Progenitor cell of endocrine pancreas (in vitro differentiated cells): Measurements from ENCODE around the gene GDF9. TPM values are rescaled to one million over a fixed set of nuclear protein-coding genes. Genes with fewer than 3 reads are reported as not detected.

Source experiments
- DNase-seq: peaks from one replicate; pipeline ENCODE4 v3.0.0; 2021; ENCODE audit warnings: low spot score; ENCODE audit not compliant: unreplicated experiment
- H3K27ac Mint-ChIP-seq: 2 replicates; pipeline ENCODE4 v1.8.0; 2021; ENCODE audit warnings: mild to moderate bottlenecking, moderate library complexity, mixed read lengths
- H3K27me3 Mint-ChIP-seq: 2 replicates; pipeline ENCODE4 v1.8.0; 2021; ENCODE audit warnings: mixed read lengths
- H3K36me3 Mint-ChIP-seq: 2 replicates; pipeline ENCODE4 v1.8.0; 2022; ENCODE audit warnings: mixed read lengths; ENCODE audit not compliant: insufficient read depth
- H3K4me1 Mint-ChIP-seq: 2 replicates; pipeline ENCODE4 v1.8.0; 2021; ENCODE audit warnings: low read depth, mixed read lengths
- H3K4me3 Mint-ChIP-seq: 2 replicates; pipeline ENCODE4 v1.8.0; 2021; ENCODE audit warnings: low read depth, mild to moderate bottlenecking, moderate library complexity, mixed read lengths
- H3K9me3 Mint-ChIP-seq: 2 replicates; pipeline ENCODE4 v1.8.0; 2021; ENCODE audit warnings: low read depth, mixed read lengths
- total RNA-seq: library from RNA; stranded (reverse); gene quantifications from 2 replicates; pipeline ENCODE4 v1.2.1, GENCODE V29; 2021
- TF ChIP-seq, protein P1 (sequence below): fragments of 200-600 bp; sonication (generic); IDR thresholded peaks from one replicate; pipeline ENCODE4 v1.5.0; 2021; ENCODE audit warnings: antibody characterized with exemption, mild to moderate bottlenecking; ENCODE audit not compliant: unreplicated experiment

The GDF9 gene
- total RNA-seq, 1 donor from 2014 or later, result 0.55 TPM

DNA sequence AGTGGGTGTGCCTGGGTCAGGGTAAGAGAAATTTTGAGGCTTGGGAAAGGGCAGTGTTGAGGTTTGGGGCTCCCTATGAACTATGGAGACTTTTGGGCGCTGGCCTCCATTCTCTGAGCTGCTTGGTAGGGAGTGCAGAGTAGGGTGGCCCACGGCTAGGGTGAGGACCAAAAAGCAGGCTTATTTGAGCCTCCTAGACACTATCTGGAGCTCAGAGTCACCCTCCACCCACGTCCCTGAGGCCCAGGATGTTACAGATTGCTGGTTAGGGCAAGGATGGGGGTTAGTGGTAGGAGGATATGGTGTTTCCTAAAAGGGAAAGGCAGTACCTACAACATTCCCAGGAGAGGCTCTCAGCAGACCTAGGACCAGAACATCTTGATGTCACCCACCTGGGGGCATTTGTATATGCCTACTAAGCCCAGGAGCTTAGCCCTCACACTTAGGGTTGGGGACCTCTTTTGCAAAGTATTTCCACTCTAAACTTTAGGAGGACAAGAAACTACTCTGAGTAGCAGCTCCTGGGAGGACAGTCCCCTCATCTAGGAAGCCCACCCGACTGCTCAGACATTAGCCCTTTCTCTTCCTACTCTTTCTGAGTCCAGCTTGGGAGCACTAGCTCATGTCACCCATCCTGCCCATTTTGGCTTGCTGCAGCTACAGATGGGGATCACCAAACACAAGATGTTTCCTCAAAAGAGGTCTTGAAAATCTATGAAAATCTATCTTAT is 38.2 kb downstream of the GDF9 start:
- no peaks in the 10 kb centered on the region for H3K9me3 Mint-ChIP-seq
- H3K4me3 Mint-ChIP-seq, result no peak overlapping the region
- H3K27ac Mint-ChIP-seq, result no peak overlapping the region
- TF ChIP-seq, protein P1, sequence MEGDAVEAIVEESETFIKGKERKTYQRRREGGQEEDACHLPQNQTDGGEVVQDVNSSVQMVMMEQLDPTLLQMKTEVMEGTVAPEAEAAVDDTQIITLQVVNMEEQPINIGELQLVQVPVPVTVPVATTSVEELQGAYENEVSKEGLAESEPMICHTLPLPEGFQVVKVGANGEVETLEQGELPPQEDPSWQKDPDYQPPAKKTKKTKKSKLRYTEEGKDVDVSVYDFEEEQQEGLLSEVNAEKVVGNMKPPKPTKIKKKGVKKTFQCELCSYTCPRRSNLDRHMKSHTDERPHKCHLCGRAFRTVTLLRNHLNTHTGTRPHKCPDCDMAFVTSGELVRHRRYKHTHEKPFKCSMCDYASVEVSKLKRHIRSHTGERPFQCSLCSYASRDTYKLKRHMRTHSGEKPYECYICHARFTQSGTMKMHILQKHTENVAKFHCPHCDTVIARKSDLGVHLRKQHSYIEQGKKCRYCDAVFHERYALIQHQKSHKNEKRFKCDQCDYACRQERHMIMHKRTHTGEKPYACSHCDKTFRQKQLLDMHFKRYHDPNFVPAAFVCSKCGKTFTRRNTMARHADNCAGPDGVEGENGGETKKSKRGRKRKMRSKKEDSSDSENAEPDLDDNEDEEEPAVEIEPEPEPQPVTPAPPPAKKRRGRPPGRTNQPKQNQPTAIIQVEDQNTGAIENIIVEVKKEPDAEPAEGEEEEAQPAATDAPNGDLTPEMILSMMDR, result no peak
- H3K27me3 Mint-ChIP-seq, result peaks cover 45% of the 10 kb centered on the region
- no peaks in the 10 kb centered on the region for H3K36me3 Mint-ChIP-seq
- no peak for DNase-seq
- peaks cover 9% of the 10 kb centered on the region for H3K4me1 Mint-ChIP-seq

DNA sequence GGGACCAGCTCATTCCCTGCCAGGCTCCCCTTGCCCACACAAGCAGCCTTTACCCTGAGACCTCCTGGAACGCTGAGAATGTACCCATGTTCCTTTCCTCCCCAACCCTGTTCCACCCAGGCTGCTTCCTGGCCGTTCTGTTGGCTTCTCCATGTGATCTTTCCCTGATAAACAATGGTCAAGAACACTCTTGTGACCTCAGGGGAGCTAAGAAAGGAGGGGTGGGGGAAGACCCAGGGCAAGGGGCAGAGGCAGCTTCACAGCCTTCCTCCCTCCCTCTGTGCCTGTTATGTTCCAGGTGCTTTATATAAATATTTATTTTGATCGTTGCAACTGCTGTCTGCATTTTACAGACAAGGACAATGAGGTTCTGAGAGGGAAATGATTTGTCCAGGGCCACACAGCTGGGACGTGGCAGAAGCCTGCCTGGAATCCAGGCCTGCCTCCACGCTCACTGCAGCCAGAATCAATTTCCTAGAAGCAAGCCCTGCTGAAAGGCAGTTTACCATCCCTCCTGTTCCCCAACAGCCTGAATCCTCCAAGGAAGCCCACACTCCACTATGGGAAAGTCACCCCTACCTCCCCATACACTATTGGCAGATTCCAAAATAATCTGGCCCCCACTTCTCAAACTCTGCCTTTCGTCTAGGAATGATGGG is 39.7 kb downstream of the GDF9 start:
- Mint-ChIP-seq H3K27ac (no peak overlapping the region), H3K4me3 (no peak overlapping the region), H3K36me3 (no peaks in the 10 kb centered on the region), H3K4me1 (peaks cover 9% of the 10 kb centered on the region), H3K9me3 (no peaks in the 10 kb centered on the region), H3K27me3 (peaks cover 40% of the 10 kb centered on the region)
- DNase-seq, result no peak
- TF ChIP-seq, protein P1, result no peak

DNA sequence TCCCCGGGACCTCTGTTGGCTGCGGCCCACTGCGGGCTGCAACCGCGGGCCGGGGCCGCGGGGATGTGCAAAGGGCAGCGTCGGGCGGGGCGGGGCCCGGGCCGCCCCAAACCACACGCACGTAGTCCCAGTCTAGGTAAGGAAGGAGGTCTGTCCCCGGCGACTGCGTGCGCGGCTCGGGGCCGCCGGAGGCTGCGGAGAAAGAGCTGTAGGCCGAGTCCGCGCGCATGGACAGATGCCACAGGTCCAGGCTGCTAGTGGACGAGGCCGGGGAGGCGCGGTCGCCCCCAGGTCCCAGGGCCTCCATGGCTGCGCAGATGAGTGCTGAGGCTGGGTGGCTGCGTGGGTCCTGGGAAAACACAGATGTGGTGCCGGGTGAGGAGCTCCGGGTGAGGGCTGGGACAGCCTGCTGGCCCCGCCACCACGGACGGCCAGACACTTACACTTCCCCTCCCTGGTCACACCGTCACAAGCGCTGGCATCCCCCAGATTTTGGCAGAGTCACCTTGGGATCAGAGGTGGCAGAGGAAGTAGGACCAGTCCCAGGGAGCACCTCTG is 40.4 kb downstream of the GDF9 start:
- H3K36me3 Mint-ChIP-seq, result no peaks in the 10 kb centered on the region
- H3K9me3 Mint-ChIP-seq, result no peaks in the 10 kb centered on the region
- TF ChIP-seq, protein P1, result no peak
- H3K4me3 Mint-ChIP-seq, result peak overlapping the region; percentile 19
- no peak for DNase-seq
- no peak overlapping the region for H3K27ac Mint-ChIP-seq
- peaks cover 36% of the 10 kb centered on the region for H3K27me3 Mint-ChIP-seq
- peaks cover 5% of the 10 kb centered on the region for H3K4me1 Mint-ChIP-seq

- peaks cover 38% of the 10 kb centered on the region for H3K27me3 Mint-ChIP-seq
- no peak for DNase-seq
- no peaks in the 10 kb centered on the region for H3K9me3 Mint-ChIP-seq
- no peak overlapping the region for H3K27ac Mint-ChIP-seq
- H3K4me1 Mint-ChIP-seq, result peaks cover 5% of the 10 kb centered on the region
- H3K4me3 Mint-ChIP-seq, result no peak overlapping the region
- TF ChIP-seq, protein P1, result no peak
- H3K36me3 Mint-ChIP-seq, result no peaks in the 10 kb centered on the region
These were observed 41.0 kb downstream of the GDF9 start for GRCh38 chr5:132825033-132825833.

DNA sequence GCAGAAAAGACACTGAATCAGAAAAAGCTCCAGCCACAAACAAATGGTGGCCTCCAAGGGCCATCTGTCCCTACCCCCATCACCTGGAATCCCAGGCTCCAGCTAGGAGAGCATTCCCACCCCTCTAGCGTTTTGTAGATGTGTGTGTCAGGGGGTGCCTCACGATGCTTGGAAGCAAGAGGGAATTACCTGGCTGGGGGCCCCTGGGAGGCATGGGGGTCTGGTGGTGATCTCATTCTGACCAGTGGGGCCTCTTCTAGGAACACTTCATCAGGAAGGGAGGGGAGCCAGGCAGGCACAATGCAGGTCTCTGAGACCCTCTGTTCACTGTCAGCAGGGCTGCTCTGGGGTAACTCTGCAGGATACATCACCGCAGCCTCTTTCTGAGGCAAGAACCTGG is 41.8 kb downstream of the GDF9 start:
- Mint-ChIP-seq H3K27me3 (peaks cover 38% of the 10 kb centered on the region), H3K9me3 (no peaks in the 10 kb centered on the region), H3K27ac (no peak overlapping the region), H3K36me3 (no peaks in the 10 kb centered on the region), H3K4me3 (no peak overlapping the region), H3K4me1 (peaks cover 4% of the 10 kb centered on the region)
- DNase-seq, result no peak
- TF ChIP-seq, protein P1, result no peak
